MM.1S (cell line): ENCODE results near the gene CPS1.

Experiments used
- DNase-seq: peaks from one replicate; pipeline ENCODE4 v3.0.0-alpha.2; 2015
- H2AFZ ChIP-seq: fragments of 300-600 bp; sonication (generic); 2 replicates; pipeline ENCODE4 v1.6.0; 2016; ENCODE audit warnings: antibody characterized with exemption, low read length
- H3F3A ChIP-seq: fragments of 300-600 bp; sonication (generic); 2 replicates; pipeline ENCODE4 v1.6.1; 2016; ENCODE audit warnings: mild to moderate bottlenecking, antibody characterized with exemption, low read length, moderate library complexity, mixed read lengths; ENCODE audit not compliant: insufficient read depth
- H3K27ac ChIP-seq: fragments of 300-600 bp; sonication (generic); 2 replicates; pipeline ENCODE4 v1.5.1; 2016; ENCODE audit warnings: mild to moderate bottlenecking, low read length
- H3K27me3 ChIP-seq: fragments of 300-600 bp; sonication (generic); replicated peaks from 2 replicates; pipeline ENCODE4 v1.6.0; 2016; ENCODE audit warnings: low read length; ENCODE audit not compliant: insufficient read depth
- H3K36me3 ChIP-seq: fragments of 300-600 bp; sonication (generic); replicated peaks from 2 replicates; pipeline ENCODE4 v1.6.1; 2016; ENCODE audit warnings: mild to moderate bottlenecking, low read length, mixed read lengths; ENCODE audit not compliant: insufficient read depth
- H3K4me1 ChIP-seq: fragments of 300-600 bp; sonication (generic); 2 replicates; pipeline ENCODE4 v1.6.1; 2016; ENCODE audit warnings: low read length, mixed read lengths
- H3K4me2 ChIP-seq: fragments of 300-600 bp; sonication (generic); 2 replicates; pipeline ENCODE4 v1.6.0; 2016; ENCODE audit warnings: low read depth, low read length
- H3K4me3 ChIP-seq: fragments of 300-600 bp; sonication (generic); 2 replicates; pipeline ENCODE4 v1.5.1; 2016; ENCODE audit warnings: low read length, mixed read lengths
- H3K79me2 ChIP-seq: fragments of 300-600 bp; sonication (generic); 2 replicates; pipeline ENCODE4 v1.6.1; 2016; ENCODE audit warnings: mixed run types, low read length, mixed read lengths
- H3K9ac ChIP-seq: fragments of 300-600 bp; sonication (generic); 2 replicates; pipeline ENCODE4 v1.6.1; 2016; ENCODE audit warnings: low read length, mixed read lengths
- H3K9me2 ChIP-seq: fragments of 300-600 bp; sonication (generic); replicated peaks from 2 replicates; pipeline ENCODE4 v1.6.1; 2016; ENCODE audit warnings: mild to moderate bottlenecking, low read length, mixed read lengths; ENCODE audit not compliant: insufficient read depth
- H3K9me3 ChIP-seq: fragments of 300-600 bp; sonication (generic); replicated peaks from 2 replicates; pipeline ENCODE4 v1.6.1; 2016; ENCODE audit warnings: mild to moderate bottlenecking, low read length, mixed read lengths; ENCODE audit not compliant: insufficient read depth
- H4K20me1 ChIP-seq: fragments of 300-600 bp; sonication (generic); 2 replicates; pipeline ENCODE4 v1.6.1; 2016; ENCODE audit warnings: mild to moderate bottlenecking, low read length, moderate library complexity, mixed read lengths; ENCODE audit not compliant: insufficient read depth
- EZH2 ChIP-seq: fragments of 300-600 bp; sonication (generic); optimal IDR thresholded peaks from 2 replicates; pipeline ENCODE3; 2017; ENCODE audit warnings: low read depth, mild to moderate bottlenecking, antibody characterized with exemption, low read length, mixed read lengths
- EZH2phosphoT487 ChIP-seq: fragments of 300-600 bp; sonication (generic); IDR thresholded peaks from 2 replicates; pipeline ENCODE4 v1.6.1; 2018; ENCODE audit warnings: antibody characterized with exemption, low read length
- TF ChIP-seq, protein P1 (sequence below): fragments of 300-600 bp; sonication (generic); IDR thresholded peaks from 2 replicates; pipeline ENCODE4 v1.5.1; 2016; ENCODE audit warnings: antibody characterized with exemption, low read length, mixed read lengths

Gene CPS1

GRCh38 chr2:210519594-210519993, 36.8 kb upstream of the CPS1 start:
- Histone ChIP-seq H3K27me3 (no peaks in the 10 kb centered on the region), H3K9me3 (no peaks in the 10 kb centered on the region), H3K27ac (no peak overlapping the region), H3K4me2 (no peak overlapping the region), H2AFZ (no peak overlapping the region), H3K4me3 (no peak overlapping the region), H3K9ac (no peak overlapping the region), H3K36me3 (no peaks in the 10 kb centered on the region), H3K4me1 (no peaks in the 10 kb centered on the region), H3K9me2 (no peaks in the 10 kb centered on the region), H3K79me2 (no peaks in the 10 kb centered on the region), H4K20me1 (no peaks in the 10 kb centered on the region), H3F3A (no peaks in the 10 kb centered on the region)
- TF ChIP-seq EZH2 (no peak), EZH2phosphoT487 (no peak)
- TF ChIP-seq, protein P1, sequence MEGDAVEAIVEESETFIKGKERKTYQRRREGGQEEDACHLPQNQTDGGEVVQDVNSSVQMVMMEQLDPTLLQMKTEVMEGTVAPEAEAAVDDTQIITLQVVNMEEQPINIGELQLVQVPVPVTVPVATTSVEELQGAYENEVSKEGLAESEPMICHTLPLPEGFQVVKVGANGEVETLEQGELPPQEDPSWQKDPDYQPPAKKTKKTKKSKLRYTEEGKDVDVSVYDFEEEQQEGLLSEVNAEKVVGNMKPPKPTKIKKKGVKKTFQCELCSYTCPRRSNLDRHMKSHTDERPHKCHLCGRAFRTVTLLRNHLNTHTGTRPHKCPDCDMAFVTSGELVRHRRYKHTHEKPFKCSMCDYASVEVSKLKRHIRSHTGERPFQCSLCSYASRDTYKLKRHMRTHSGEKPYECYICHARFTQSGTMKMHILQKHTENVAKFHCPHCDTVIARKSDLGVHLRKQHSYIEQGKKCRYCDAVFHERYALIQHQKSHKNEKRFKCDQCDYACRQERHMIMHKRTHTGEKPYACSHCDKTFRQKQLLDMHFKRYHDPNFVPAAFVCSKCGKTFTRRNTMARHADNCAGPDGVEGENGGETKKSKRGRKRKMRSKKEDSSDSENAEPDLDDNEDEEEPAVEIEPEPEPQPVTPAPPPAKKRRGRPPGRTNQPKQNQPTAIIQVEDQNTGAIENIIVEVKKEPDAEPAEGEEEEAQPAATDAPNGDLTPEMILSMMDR: no peak
- no peak for DNase-seq

- H3K4me3 ChIP-seq: no peak overlapping the region
- H3K9me2 ChIP-seq: no peaks in the 10 kb centered on the region
- no peaks in the 10 kb centered on the region for H3K36me3 ChIP-seq
- no peaks in the 10 kb centered on the region for H3K4me1 ChIP-seq
- no peak overlapping the region for H2AFZ ChIP-seq
- H3K79me2 ChIP-seq: no peaks in the 10 kb centered on the region
- no peak overlapping the region for H3K9ac ChIP-seq
- no peaks in the 10 kb centered on the region for H4K20me1 ChIP-seq
- TF ChIP-seq EZH2 (no peak), EZH2phosphoT487 (no peak)
- TF ChIP-seq, protein P1: no peak
- no peak overlapping the region for H3K27ac ChIP-seq
- no peaks in the 10 kb centered on the region for H3K9me3 ChIP-seq
- no peaks in the 10 kb centered on the region for H3F3A ChIP-seq
- H3K27me3 ChIP-seq: no peaks in the 10 kb centered on the region
- DNase-seq: no peak
- no peak overlapping the region for H3K4me2 ChIP-seq
Observed at GRCh38 chr2:210522399-210522798, 34.0 kb upstream of the CPS1 start.

DNA sequence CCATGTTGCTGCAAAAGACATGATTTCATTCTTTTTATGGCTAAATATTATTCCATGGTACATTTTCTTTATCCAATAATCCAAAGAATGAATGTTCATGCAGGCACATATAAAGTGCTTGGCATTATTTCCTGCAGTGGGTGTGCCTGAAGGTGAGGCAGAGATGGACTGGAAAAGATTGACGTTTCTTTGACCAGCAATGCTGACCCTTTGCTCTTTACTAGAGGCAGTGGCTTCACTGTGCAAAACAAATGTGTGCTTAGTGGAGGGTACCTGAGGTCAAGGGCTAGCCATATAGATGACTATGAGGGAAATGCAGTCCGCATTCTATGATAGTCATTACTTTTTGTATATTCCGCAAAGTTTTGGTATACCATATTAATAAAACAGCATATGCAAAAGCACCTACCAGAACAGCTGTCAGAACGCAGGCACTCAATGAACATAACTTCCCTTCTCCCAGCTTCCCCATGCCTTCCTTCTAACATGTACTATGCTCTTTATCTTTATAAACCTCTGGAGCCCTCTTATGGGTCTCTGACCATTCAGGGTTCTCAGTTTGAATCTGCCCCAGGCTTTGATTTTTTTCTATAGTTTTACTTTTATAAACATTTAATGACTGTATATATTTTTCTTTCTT, 32.6 kb upstream of the CPS1 start:
- Histone ChIP-seq H3K36me3 (no peaks in the 10 kb centered on the region), H3K4me1 (no peaks in the 10 kb centered on the region), H3K4me2 (no peak overlapping the region), H3K9ac (no peak overlapping the region), H3K9me2 (no peaks in the 10 kb centered on the region), H4K20me1 (no peaks in the 10 kb centered on the region), H3K79me2 (no peaks in the 10 kb centered on the region), H2AFZ (no peak overlapping the region), H3K27me3 (no peaks in the 10 kb centered on the region), H3F3A (no peaks in the 10 kb centered on the region), H3K4me3 (no peak overlapping the region), H3K27ac (no peak overlapping the region), H3K9me3 (no peaks in the 10 kb centered on the region)
- no peak for TF ChIP-seq EZH2phosphoT487
- no peak for TF ChIP-seq EZH2
- TF ChIP-seq, protein P1: no peak
- no peak for DNase-seq
